HepG2 (cell line): ENCODE measurements around the gene C20orf204. TPM values are rescaled to one million over a fixed set of nuclear protein-coding genes. Genes with fewer than 3 reads are reported as not detected.
"Not testable (repeated sequence)": the region's sequence is repeated elsewhere in the genome, so short reads cannot be mapped to it uniquely, and the experiment has no call there.

ENCODE experiments used
- ATAC-seq: fragments of 200-7000 bp; cut with Tn5 transposase; 3 replicates; pipeline ENCODE4 v1.9.1; 2020; ENCODE audit warnings: mild to moderate bottlenecking, moderate library complexity
- BruUV-seq: library from RNA; stranded (reverse); fragments of 400-500 nt; replicated peaks from 2 replicates; lab custom pipeline; 2021; lab: Mats Ljungman, UMichigan
- CTCF ChIA-PET: fragments of 300-600 bp; formaldehyde crosslinking; extraction: SDS; loops from one replicate; lab custom pipeline; 2021; ENCODE audit warnings: low total read pairs, inconsistent platforms, low intra/inter-chr PET ratio; lab: Yijun Ruan, JAX
- POLR2A ChIA-PET: fragments of 350-600 bp; sonication (Branson Sonifier 250); formaldehyde crosslinking; loops from one replicate; lab custom pipeline; 2020; ENCODE audit warnings: antibody characterized with exemption, inconsistent platforms; lab: Yijun Ruan, JAX
- DNase-seq: peaks from one replicate; pipeline ENCODE4 v3.0.0-alpha.2; 2015; ENCODE audit warnings: low spot score
- FAIRE-seq: peaks from 3 replicates; lab custom pipeline; 2011; peaks lifted over from hg19 to GRCh38; lab: Jason Lieb, UNC
- H2AFZ ChIP-seq: one replicate; pipeline ENCODE4 v1.6.1; 2011; ENCODE audit warnings: low read length, inconsistent platforms
- H3K27ac ChIP-seq: fragments of 300-600 bp; 3 replicates; pipeline ENCODE4 v1.8.0; 2011; ENCODE audit warnings: mixed run types, mild to moderate bottlenecking, mixed read lengths, low read length, inconsistent platforms; ENCODE audit not compliant: insufficient read depth; ENCODE audit errors: extremely low read length
- H3K27me3 ChIP-seq, 2 experiments: fragments of 200-600 bp in 1 of 2; 2 replicates in 1 of 2; 3 replicates in 1 of 2; pipeline versions ENCODE4 v1.6.0 to v1.8.0; 2011; ENCODE audit warnings: low read length in 2 of 2, mild to moderate bottlenecking in 2 of 2, moderate library complexity in 2 of 2, inconsistent platforms in 1 of 2; ENCODE audit not compliant: insufficient read depth in 2 of 2, control insufficient read depth in 1 of 2
- H3K36me3 ChIP-seq, 2 experiments: fragments of 200-600 bp in 1 of 2; replicated peaks in 1 of 2; 2 replicates in 1 of 2; 3 replicates in 1 of 2; pipeline versions ENCODE4 v1.5.1 to v1.8.0; 2011; ENCODE audit warnings: low read length in 2 of 2, inconsistent platforms in 1 of 2; ENCODE audit not compliant: insufficient read depth in 2 of 2, control insufficient read depth in 1 of 2
- H3K4me1 ChIP-seq: 2 replicates; pipeline ENCODE4 v1.5.1; 2012; ENCODE audit warnings: low read length, inconsistent platforms; ENCODE audit not compliant: insufficient read depth
- H3K4me2 ChIP-seq: 2 replicates; pipeline ENCODE4 v1.6.0; 2011; ENCODE audit warnings: low read depth, low read length, inconsistent platforms
- H3K4me3 ChIP-seq, 3 experiments: fragments of 200-600 bp in 1 of 3; sonication (generic), shearing (Covaris generic) in 1 of 3; replicated peaks in 1 of 3; 2 replicates each; pipeline ENCODE4 v1.5.1; 2011 to 2016; ENCODE audit warnings: low read length in 3 of 3, inconsistent platforms in 2 of 3, low read depth in 2 of 3, mild to moderate bottlenecking in 2 of 3, control low read depth in 1 of 3, mixed read lengths in 1 of 3; ENCODE audit not compliant: insufficient read depth in 1 of 3
- H3K79me2 ChIP-seq: one replicate; pipeline ENCODE4 v1.6.1; 2011; ENCODE audit warnings: low read length, inconsistent platforms; ENCODE audit not compliant: insufficient read depth
- H3K9ac ChIP-seq: 2 replicates; pipeline ENCODE4 v1.6.0; 2011; ENCODE audit warnings: mild to moderate bottlenecking, low read depth, low read length, inconsistent platforms; ENCODE audit not compliant: insufficient read depth
- H3K9me3 ChIP-seq: 2 replicates; pipeline ENCODE4 v1.5.1; 2012; ENCODE audit warnings: mild to moderate bottlenecking, low read length
- H4K20me1 ChIP-seq: 2 replicates; pipeline ENCODE4 v1.6.0; 2011; ENCODE audit warnings: inconsistent platforms, mild to moderate bottlenecking, low read length, moderate library complexity; ENCODE audit not compliant: insufficient read depth
- AGO2 ChIP-seq: fragments of 200-400 bp; formaldehyde crosslinking; optimal IDR thresholded peaks from 2 replicates; pipeline ENCODE3; 2017; ENCODE audit warnings: mild to moderate bottlenecking, low read depth, low read length, moderate library complexity
- ATM ChIP-seq: fragments of 450-650 bp; IDR thresholded peaks from 2 replicates; pipeline ENCODE4 v1.7.1; 2017; ENCODE audit warnings: mild to moderate bottlenecking, borderline replicate concordance
- EED ChIP-seq: sonication (generic); formaldehyde crosslinking; IDR thresholded peaks from 2 replicates; pipeline ENCODE4 v1.5.0; 2020; ENCODE audit warnings: mild to moderate bottlenecking, missing genetic modification reagents
- ELF3 ChIP-seq: IDR thresholded peaks from 2 replicates; pipeline ENCODE4 v1.6.1; 2016; ENCODE audit warnings: missing genetic modification reagents, missing compliant biosample characterization
- FOXM1 ChIP-seq: sonication (generic); formaldehyde crosslinking; IDR thresholded peaks from 2 replicates; pipeline ENCODE4 v1.5.0; 2020; ENCODE audit warnings: missing genetic modification reagents
- MYC ChIP-seq: sonication (generic); formaldehyde crosslinking; IDR thresholded peaks from 2 replicates; pipeline ENCODE4 v1.9.0; 2021; ENCODE audit warnings: missing genetic modification reagents, borderline replicate concordance
- NCOA1 ChIP-seq: sonication (generic); formaldehyde crosslinking; IDR thresholded peaks from 2 replicates; pipeline ENCODE4 v1.9.0; 2021; ENCODE audit warnings: missing genetic modification reagents
- SMYD3 ChIP-seq: sonication (generic); formaldehyde crosslinking; IDR thresholded peaks from 2 replicates; pipeline ENCODE4 v1.8.1; 2023; ENCODE audit warnings: mild to moderate bottlenecking, missing genetic modification reagents
- TCF7 ChIP-seq: sonication (generic); IDR thresholded peaks from 2 replicates; pipeline ENCODE4 v1.6.1; 2016; ENCODE audit warnings: antibody characterized with exemption, low read depth
- ZFX ChIP-seq: sonication (generic); formaldehyde crosslinking; IDR thresholded peaks from 2 replicates; pipeline ENCODE4 v1.4.0; 2020; ENCODE audit warnings: mild to moderate bottlenecking, low read depth, missing genetic modification reagents, moderate library complexity
- ZNF768 ChIP-seq: sonication (generic); formaldehyde crosslinking; IDR thresholded peaks from 2 replicates; pipeline ENCODE4 v1.4.0; 2020; ENCODE audit warnings: missing genetic modification reagents
- whole genome bisulfite sequencing: methylation state at CpG from one replicate; pipeline ENCODE4 v1.1.6; 2017; ENCODE audit warnings: low lambda C conversion rate; 5-methylcytosine and 5-hydroxymethylcytosine counted together
- in situ Hi-C: cut with HindIII; loops from 2 replicates; pipeline ENCODE4 v1.10.0; 2017; ENCODE audit warnings: low pct_unique_long_range_greater_than_20kb; ENCODE audit not compliant: extremely low pct_ligation_motif_present
- intact Hi-C: fragments of 100-400 bp; cut with micrococcal nuclease; formaldehyde crosslinking; loops from one replicate; pipeline ENCODE4 v1.10.0; 2022; ENCODE audit not compliant: unreplicated experiment
- polyA plus RNA-seq, 8 experiments: library from polyadenylated mRNA; depleted of rRNA in 3 of 8; stranded (reverse) in 7 of 8; unstranded in 1 of 8; fragments of >200 nt; fragmentation: Illumina TruSeq in 4 of 8; extraction: Trizol in 4 of 8; gene quantifications; 2 replicates each; pipeline versions ENCODE4 v1.2.1 to v1.2.3, GENCODE V29; 2011 to 2016; ENCODE audit warnings: low read depth in 4 of 8, missing spikeins in 1 of 8, mixed read lengths in 1 of 8; ENCODE audit not compliant: insufficient read depth in 1 of 8
- total RNA-seq, 5 experiments: library from RNA; depleted of rRNA; stranded (reverse); fragments of >200 nt; fragmentation: Illumina TruSeq; extraction: Trizol; gene quantifications; 2 replicates each; pipeline ENCODE4 v1.2.3, GENCODE V29; 2016; ENCODE audit warnings: low read depth in 1 of 5
- TF ChIP-seq, protein P1 (sequence below), 2 experiments: fragments of 450-650 bp in 1 of 2; sonication (generic) in 1 of 2; formaldehyde crosslinking; IDR thresholded peaks; 2 replicates each; pipeline versions ENCODE4 v1.5.0 to v1.8.0; 2020 to 2022; ENCODE audit warnings: mild to moderate bottlenecking in 1 of 2, missing genetic modification reagents in 1 of 2

C20orf204 gene
- total and polyA plus RNA-seq, 2 of the 13 experiments (the other 11 are each of a cell fraction or from before 2014, with no cell fraction given), result 22.1 to 80.0 TPM

DNA sequence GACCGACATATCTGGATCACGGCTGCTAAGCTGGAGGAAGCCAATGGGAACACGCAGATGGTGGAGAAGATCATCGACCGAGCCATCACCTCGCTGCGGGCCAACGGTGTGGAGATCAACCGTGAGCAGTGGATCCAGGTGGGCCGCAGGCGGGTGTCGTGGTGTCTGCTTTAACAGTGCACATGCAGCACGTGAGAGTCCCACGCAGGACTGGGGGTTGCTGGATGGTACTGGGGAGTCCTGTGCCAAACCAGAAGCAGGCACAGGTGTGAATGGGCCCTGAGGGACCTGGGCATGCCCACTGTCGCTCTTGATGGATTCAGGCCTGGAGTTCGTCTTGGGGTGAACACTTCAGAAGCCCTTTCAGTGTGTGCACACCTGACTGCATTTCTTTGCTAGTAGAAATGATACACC is 24.6 kb upstream of the C20orf204 start:
- no peak overlapping the region for H2AFZ ChIP-seq
- no peak overlapping the region for H3K27ac ChIP-seq
- POLR2A ChIA-PET, result no interaction called here
- CTCF ChIA-PET, result no interaction called here
- H3K4me3 ChIP-seq, result no peak overlapping the region
- H3K79me2 ChIP-seq, result peaks cover 11% of the 10 kb centered on the region
- DNase-seq (no peak), ATAC-seq (no peak), FAIRE-seq (no peak)
- H3K36me3 ChIP-seq, result peaks cover 52 to 83% of the 10 kb centered on the region in 2 experiments
- no peaks in the 10 kb centered on the region for H3K27me3 ChIP-seq
- H3K4me2 ChIP-seq, result no peak overlapping the region
- intact Hi-C loops, result no loop called here
- in situ Hi-C loops, result no loop called here
- H3K9ac ChIP-seq, result no peak overlapping the region
- WGBS, result 98% methylated on average over 16 of the region's 16 CpGs
- no peaks in the 10 kb centered on the region for H3K9me3 ChIP-seq
- no peaks in the 10 kb centered on the region for H4K20me1 ChIP-seq
- no TSS peak for BruUV-seq
- TF ChIP-seq EED (CRISPR knock-in tag) (peak; percentile 31; the same call in 1 of the 2 replicates), NCOA1 (CRISPR knock-in tag) (no peak), AGO2 (peak; percentile 41), MYC (CRISPR knock-in tag) (0 out of 2 replicates have a peak, but pooled peaks have one; percentile 21), ZFX (CRISPR knock-in tag) (no peak), ELF3 (CRISPR knock-in tag) (no peak), FOXM1 (no peak), ZNF768 (peak; percentile 17; the same call in 1 of the 2 replicates), SMYD3 (CRISPR knock-in tag) (no peak), TCF7 (no peak), ATM (no peak)
- TF ChIP-seq, protein P1, sequence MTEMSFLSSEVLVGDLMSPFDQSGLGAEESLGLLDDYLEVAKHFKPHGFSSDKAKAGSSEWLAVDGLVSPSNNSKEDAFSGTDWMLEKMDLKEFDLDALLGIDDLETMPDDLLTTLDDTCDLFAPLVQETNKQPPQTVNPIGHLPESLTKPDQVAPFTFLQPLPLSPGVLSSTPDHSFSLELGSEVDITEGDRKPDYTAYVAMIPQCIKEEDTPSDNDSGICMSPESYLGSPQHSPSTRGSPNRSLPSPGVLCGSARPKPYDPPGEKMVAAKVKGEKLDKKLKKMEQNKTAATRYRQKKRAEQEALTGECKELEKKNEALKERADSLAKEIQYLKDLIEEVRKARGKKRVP (CRISPR knock-in tag; IDR thresholded peaks at IDR 0.05), result no peak
- no peaks in the 10 kb centered on the region for H3K4me1 ChIP-seq

DNA sequence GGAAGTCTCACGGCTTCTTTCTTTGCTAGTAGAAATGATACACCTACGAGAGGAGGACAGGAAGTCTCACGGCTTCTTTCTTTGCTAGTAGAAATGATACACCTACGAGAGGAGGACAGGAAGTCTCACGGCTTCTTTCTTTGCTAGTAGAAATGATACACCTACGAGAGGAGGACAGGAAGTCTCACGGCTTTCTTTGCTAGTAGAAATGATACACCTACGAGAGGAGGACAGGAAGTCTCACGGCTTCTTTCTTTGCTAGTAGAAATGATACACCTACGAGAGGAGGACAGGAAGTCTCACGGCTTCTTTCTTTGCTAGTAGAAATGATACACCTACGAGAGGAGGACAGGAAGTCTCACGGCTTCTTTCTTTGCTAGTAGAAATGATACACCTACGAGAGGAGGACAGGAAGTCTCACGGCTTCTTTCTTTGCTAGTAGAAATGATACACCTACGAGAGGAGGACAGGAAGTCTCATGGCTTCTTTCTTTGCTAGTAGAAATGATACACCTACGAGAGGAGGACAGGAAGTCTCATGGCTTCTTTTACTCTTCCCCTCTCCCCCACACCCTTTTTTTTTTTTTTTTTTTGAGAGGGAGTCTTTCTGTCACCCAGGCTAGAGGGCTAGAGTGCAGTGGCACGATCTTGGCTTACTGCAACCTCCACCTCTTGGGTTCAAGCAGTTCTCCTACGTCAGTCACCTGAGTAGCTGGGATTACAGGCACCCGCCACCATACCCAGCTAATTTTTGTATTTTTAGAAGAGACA is 23.4 kb upstream of the C20orf204 start:
- POLR2A ChIA-PET, BruUV-seq, H3K27me3 ChIP-seq, in situ Hi-C loops, H3K27ac ChIP-seq, H3K9ac ChIP-seq, H2AFZ ChIP-seq, H3K4me3 ChIP-seq, H3K79me2 ChIP-seq, H4K20me1 ChIP-seq, H3K4me1 ChIP-seq, FAIRE-seq, H3K9me3 ChIP-seq, ATAC-seq, H3K4me2 ChIP-seq, DNase-seq, CTCF ChIA-PET, intact Hi-C loops: not testable (repeated sequence)
- peaks cover 50 to 81% of the 10 kb centered on the region in 2 experiments for H3K36me3 ChIP-seq
- WGBS, result 94% methylated on average over 15 of the region's 20 CpGs
